Measurements from ENCODE around the gene NAALADL2.

GRCh38 chr3:175619369-175619768 lies 760.2 kb downstream of the NAALADL2 start:
- TF ChIP-seq, protein P1, sequence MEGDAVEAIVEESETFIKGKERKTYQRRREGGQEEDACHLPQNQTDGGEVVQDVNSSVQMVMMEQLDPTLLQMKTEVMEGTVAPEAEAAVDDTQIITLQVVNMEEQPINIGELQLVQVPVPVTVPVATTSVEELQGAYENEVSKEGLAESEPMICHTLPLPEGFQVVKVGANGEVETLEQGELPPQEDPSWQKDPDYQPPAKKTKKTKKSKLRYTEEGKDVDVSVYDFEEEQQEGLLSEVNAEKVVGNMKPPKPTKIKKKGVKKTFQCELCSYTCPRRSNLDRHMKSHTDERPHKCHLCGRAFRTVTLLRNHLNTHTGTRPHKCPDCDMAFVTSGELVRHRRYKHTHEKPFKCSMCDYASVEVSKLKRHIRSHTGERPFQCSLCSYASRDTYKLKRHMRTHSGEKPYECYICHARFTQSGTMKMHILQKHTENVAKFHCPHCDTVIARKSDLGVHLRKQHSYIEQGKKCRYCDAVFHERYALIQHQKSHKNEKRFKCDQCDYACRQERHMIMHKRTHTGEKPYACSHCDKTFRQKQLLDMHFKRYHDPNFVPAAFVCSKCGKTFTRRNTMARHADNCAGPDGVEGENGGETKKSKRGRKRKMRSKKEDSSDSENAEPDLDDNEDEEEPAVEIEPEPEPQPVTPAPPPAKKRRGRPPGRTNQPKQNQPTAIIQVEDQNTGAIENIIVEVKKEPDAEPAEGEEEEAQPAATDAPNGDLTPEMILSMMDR (IDR thresholded peaks at IDR 0.05; ENCODE audit: insufficient read depth, low read length, poor library complexity, severe bottlenecking) = no peak
- TF ChIP-seq EZH2phosphoT487 (conservative IDR thresholded peaks at IDR 0.05; ENCODE audit: low read length) = no peak
